ENCODE results near the gene WDR33. TPM values are rescaled to one million over a fixed set of nuclear protein-coding genes. Genes with fewer than 3 reads are reported as not detected.
A peak's percentile ranks its signal among the peaks of the same experiment; 100 is the strongest.

WDR33 gene
- total RNA-seq, 1 donor from 2014 or later = 31.3 TPM

DNA sequence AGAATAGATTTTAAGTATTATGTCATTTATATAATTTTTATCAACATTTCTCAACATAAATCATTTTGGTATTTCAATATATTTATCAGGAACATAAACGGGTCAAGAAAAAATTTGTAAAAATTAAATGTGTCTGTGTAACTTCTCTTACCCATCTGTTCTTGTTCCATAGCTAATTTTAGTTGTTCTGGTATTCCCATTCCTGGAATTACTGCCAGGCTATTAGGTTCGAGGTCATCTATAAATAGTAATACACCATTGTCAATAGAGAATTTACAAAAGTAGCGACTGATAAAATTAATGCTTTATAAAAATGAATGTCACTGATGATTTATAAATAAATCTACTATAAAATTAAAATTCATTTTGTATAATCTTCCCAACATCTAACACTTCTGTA, 88.2 kb downstream of the WDR33 start:
- Histone ChIP-seq H3K4me3 (ENCODE audit: low read depth, low read length) (no peak overlapping the region), H3K36me3 (ENCODE audit: control insufficient read depth, insufficient read depth, low read length) (peaks cover 8% of the 10 kb centered on the region), H3K27me3 (ENCODE audit: control insufficient read depth, insufficient read depth, low read length) (no peaks in the 10 kb centered on the region)
- FAIRE-seq (no peak), DNase-seq (ENCODE audit: low read depth) (no peak)
- TF ChIP-seq, protein P1, sequence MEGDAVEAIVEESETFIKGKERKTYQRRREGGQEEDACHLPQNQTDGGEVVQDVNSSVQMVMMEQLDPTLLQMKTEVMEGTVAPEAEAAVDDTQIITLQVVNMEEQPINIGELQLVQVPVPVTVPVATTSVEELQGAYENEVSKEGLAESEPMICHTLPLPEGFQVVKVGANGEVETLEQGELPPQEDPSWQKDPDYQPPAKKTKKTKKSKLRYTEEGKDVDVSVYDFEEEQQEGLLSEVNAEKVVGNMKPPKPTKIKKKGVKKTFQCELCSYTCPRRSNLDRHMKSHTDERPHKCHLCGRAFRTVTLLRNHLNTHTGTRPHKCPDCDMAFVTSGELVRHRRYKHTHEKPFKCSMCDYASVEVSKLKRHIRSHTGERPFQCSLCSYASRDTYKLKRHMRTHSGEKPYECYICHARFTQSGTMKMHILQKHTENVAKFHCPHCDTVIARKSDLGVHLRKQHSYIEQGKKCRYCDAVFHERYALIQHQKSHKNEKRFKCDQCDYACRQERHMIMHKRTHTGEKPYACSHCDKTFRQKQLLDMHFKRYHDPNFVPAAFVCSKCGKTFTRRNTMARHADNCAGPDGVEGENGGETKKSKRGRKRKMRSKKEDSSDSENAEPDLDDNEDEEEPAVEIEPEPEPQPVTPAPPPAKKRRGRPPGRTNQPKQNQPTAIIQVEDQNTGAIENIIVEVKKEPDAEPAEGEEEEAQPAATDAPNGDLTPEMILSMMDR (IDR thresholded peaks at IDR 0.05; ENCODE audit: insufficient read depth, low read length, severe bottlenecking) = no peak

DNA sequence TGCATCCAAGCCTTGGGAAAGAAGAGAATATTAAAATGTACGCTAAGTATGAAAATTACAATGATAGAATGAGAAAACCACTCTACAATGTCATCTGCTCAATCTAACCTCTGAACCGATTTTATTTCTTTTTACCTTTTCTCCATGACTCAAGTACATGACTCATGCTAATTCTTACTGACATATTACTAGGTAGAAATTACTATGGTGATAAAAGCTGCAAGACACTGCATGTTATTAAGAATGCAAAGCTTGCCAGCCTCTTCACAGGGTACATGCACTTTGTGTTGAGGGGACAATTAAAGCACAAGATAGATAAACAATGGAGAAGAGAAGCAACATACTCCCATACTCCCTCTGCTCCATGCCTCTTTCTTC, 89.0 kb downstream of the WDR33 start:
- DNase-seq (ENCODE audit: low read depth) (peak; percentile 91), FAIRE-seq (no peak)
- Histone ChIP-seq H3K27me3 (ENCODE audit: control insufficient read depth, insufficient read depth, low read length) (no peaks in the 10 kb centered on the region), H3K4me3 (ENCODE audit: low read depth, low read length) (no peak overlapping the region), H3K36me3 (ENCODE audit: control insufficient read depth, insufficient read depth, low read length) (peaks cover 8% of the 10 kb centered on the region)
- TF ChIP-seq, protein P1 (IDR thresholded peaks at IDR 0.05; ENCODE audit: insufficient read depth, low read length, severe bottlenecking) = no peak

DNA sequence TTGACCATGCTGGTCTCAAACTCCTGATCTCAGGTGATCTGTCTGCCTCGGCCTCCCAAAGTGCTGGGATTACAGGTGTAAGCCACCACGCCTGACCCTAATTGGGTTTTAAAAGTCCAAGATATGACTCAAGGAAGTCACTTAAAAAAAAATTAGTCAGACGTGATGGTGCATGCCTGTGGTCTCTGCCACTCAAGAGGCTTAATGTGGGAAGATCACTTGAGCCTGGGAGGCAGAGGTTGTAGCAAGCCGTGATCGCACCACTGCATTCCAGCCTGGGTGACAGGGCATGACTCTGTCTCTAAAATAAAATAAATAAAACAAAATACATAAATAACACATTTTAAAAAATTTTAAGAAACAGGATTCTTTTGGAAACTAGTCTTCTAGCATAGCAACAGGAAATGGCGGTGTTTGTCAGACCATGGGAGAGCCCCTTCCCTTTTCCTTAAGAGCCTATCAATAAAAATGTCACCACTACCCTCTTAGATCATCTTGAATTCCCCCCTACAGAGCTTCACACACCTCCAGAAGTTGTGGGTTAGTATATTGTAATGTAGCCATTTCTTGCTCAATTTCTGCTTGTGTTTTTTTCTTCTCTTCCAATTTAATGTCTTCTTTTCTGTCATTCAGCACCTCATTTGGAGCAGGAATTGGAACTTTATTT, 89.5 kb downstream of the WDR33 start:
- peak; percentile 76 for DNase-seq (ENCODE audit: low read depth)
- no peaks in the 10 kb centered on the region for H3K27me3 ChIP-seq (ENCODE audit: control insufficient read depth, insufficient read depth, low read length)
- H3K4me3 ChIP-seq (ENCODE audit: low read depth, low read length) = no peak overlapping the region
- FAIRE-seq = no peak
- peaks cover 11% of the 10 kb centered on the region for H3K36me3 ChIP-seq (ENCODE audit: control insufficient read depth, insufficient read depth, low read length)
- TF ChIP-seq, protein P1 (IDR thresholded peaks at IDR 0.05; ENCODE audit: insufficient read depth, low read length, severe bottlenecking) = no peak

DNA sequence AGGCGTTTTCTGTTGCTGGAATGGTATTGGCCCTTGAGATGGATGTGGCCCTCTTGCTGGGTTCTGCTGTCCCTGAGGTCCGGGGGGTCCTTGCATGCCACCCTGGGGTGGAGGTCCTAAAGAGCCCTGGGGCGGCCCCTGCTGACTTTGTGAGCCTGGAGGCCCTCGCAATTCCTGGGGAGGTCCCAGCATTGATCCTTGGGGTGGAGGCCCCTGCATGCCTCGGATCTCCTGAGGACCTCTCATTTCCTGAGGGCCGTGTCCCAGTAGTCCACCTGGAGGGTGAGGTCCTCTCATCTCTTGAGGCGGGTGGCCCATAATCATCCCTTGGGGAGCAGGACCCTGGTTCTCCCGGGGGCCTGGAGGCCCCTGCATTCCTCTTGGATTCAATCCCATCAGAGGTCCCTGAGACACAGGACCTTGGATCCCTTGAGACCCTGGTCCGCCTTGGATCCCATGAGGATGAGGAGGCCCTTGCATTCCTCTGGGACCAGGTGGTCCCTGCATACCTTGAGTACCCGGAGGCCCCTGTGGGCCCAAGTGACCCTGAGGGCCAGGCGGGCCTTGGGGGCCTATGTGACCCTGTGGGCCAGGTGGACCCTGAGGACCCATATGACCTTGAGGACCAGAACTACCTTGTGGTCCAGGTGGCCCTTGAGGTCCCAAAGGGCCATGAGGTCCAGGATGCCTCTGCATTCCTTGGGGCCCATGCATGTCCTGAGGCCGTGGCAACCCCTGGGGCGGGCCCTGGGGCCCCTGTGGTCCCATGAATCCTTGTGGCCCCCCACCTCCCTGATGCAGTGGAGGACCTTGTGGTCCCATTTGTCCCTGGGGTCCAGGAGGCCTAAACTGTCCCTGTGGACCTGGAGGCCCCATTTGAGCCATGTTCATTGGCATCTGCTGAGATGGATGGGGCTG, 91.4 kb downstream of the WDR33 start:
- Histone ChIP-seq H3K4me3 (ENCODE audit: low read depth, low read length) (no peak overlapping the region), H3K27me3 (ENCODE audit: control insufficient read depth, insufficient read depth, low read length) (no peaks in the 10 kb centered on the region), H3K36me3 (ENCODE audit: control insufficient read depth, insufficient read depth, low read length) (peaks cover 13% of the 10 kb centered on the region)
- no peak for DNase-seq (ENCODE audit: low read depth)
- TF ChIP-seq, protein P1 (IDR thresholded peaks at IDR 0.05; ENCODE audit: insufficient read depth, low read length, severe bottlenecking) = no peak
- no peak for FAIRE-seq

DNA sequence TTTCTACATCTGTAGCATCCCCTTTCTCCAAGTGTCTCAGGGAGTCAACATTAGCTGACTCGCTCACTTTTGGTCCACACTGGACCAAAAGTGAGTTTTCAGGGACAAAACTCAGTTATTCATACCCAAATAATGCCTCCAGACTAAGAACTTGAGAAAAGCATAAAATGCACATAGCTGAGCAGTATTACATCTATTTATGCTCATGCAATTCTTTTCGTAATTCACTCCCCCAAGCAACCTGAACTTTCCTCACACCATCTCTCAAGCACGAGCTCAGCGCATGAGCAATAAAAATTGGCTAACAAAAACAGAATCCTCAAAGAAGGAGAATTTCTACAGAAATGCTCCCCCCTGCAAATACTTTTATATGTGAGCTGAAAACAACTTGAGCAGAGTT, 92.7 kb downstream of the WDR33 start:
- peaks cover 13% of the 10 kb centered on the region for H3K36me3 ChIP-seq (ENCODE audit: control insufficient read depth, insufficient read depth, low read length)
- DNase-seq (ENCODE audit: low read depth) = no peak
- H3K27me3 ChIP-seq (ENCODE audit: control insufficient read depth, insufficient read depth, low read length) = no peaks in the 10 kb centered on the region
- TF ChIP-seq, protein P1 (IDR thresholded peaks at IDR 0.05; ENCODE audit: insufficient read depth, low read length, severe bottlenecking) = no peak
- no peak overlapping the region for H3K4me3 ChIP-seq (ENCODE audit: low read depth, low read length)
- no peak for FAIRE-seq
